HG03571 (cell line): Measurements from ENCODE around the gene INSYN2B.

Experiments
- ATAC-seq: cut with Tn5 transposase; IDR thresholded peaks from one replicate; pipeline ENCODE4 v1.9.1; 2021; ENCODE audit not compliant: unreplicated experiment

INSYN2B gene

DNA sequence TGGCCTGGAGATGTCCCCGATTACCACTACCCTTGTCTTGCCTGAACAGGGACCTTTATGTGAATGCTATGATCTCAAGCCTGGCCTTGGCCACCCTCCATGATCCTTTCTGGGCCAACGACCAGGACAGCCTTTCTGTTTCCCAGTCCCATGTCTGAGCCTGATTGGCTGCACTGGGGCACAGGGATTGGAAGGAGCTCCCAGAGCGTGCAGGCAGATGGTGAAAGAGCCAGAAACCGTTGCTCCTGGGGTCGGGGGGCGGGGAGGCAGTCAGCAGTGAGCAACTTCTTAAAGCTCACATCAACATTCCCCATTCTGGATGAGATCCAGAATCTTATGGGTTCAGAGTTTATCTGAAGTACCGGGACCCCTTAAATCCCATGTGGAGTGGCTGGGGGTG lies 84.4 kb downstream of the INSYN2B start:
- no peak for ATAC-seq

- no peak for ATAC-seq
Observed at GRCh38 chr5:169893571-169893970, 86.7 kb downstream of the INSYN2B start.

- no peak for ATAC-seq
Observed at GRCh38 chr5:169893010-169893409, 87.3 kb downstream of the INSYN2B start.

DNA sequence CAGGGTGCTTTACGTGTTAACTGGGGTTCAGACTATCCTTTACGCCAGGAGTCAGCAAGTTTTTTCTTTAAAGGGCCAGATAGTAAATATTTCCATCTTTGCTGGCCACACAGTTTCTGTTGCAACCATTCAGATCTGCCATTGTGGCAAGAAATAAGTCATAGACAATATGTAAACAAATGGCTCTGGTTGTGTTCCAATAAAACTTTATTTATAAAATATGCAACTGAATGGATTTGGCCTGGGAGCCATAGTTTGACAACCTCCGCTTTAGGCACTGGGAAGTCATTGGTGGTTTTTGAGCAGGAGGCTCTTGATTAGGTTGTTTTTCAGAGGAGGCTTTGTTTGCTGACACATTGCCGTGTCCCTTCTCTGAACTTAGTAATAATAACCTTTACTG lies 90.7 kb downstream of the INSYN2B start:
- ATAC-seq, result no peak

DNA sequence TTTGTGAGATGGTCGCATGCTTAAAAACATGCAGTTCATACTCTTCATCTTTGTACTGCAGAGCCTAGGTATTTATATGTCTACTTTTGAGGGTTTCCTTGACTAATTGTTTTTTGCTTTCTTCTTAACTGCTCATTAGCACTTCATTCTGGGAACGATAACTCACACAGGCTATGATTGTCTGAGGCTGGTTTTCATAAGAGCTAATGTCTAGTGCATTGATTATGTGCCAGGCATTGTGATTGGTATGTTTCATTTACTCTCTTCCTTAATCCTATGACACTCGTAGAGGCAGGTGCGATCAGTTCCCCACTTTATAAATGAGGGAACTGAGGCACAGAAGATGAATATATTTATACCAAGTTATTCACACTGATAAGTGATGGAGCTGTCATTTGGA lies 93.6 kb downstream of the INSYN2B start:
- ATAC-seq, result no peak

GRCh38 chr5:169886033-169886432 lies 94.3 kb downstream of the INSYN2B start:
- no peak for ATAC-seq

DNA sequence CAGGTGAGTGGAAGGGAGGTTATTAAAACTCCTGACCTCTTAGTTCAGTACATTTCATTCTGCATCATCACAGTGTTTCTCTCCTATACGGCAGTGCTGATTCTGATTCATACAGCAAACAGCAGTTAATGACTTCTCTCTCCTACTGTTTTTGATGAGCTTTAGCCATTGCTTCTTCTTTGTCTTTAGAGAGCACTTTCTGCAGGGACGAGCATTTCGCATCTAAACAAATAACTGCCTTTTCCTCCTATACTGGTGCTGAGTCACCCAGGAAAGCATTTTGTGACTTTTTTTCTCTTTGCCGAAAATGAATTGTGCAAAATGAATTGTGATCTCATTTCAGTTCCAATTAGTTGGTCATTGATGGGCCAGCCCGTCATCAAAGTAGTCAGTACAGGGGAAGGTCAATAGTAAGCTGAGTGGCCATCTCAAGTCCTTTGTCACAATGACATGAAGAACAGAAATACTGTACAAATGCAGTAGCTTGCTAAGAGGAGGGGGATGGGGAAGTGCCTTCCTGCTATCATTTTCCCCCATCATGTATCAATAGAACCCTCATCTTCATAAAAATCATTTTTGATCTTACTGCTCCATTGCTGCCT lies 98.5 kb downstream of the INSYN2B start:
- ATAC-seq, result no peak

DNA sequence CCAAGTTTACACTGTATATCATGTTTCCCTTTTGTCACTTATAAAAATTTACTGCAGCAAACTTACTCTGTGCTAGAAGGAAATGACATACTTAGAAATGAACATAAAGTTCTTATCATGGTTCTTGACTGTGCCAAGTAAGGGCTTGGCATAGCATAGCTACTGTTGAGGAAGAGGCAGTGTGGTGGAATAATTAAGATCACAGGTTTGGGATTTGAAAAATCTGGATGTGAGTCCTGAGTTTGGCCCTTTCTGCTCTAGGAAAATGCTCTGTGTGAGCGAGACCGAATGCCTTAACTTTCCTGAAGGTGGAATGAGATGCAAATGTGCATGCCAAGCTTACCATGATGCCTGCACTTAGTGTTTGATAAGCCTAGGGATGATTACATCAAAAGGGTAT lies 99.5 kb downstream of the INSYN2B start:
- no peak for ATAC-seq

- ATAC-seq, result no peak
Observed at GRCh38 chr5:169880012-169880663, 100.2 kb downstream of the INSYN2B start.

DNA sequence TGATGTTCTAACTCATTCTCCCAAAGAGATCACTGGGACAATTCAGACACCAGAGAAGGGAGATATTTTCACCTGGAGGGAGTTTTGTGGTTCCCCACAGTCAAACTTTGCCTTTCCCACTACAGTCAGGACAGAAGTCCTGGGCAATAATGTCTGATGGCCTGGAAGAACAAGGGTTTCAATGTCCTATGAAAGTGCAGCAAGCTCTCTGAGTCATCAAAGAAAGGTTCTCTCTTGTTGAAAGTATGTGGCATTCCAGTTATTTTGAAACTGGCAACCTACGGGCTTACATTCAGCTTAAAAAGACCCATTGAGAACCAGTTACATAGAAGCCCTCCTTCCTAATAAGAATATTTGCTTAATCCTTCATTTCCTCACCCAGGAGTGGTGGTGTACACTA lies 103.9 kb downstream of the INSYN2B start:
- no peak for ATAC-seq

- no peak for ATAC-seq
Observed at GRCh38 chr5:169875731-169876130, 104.6 kb downstream of the INSYN2B start.

DNA sequence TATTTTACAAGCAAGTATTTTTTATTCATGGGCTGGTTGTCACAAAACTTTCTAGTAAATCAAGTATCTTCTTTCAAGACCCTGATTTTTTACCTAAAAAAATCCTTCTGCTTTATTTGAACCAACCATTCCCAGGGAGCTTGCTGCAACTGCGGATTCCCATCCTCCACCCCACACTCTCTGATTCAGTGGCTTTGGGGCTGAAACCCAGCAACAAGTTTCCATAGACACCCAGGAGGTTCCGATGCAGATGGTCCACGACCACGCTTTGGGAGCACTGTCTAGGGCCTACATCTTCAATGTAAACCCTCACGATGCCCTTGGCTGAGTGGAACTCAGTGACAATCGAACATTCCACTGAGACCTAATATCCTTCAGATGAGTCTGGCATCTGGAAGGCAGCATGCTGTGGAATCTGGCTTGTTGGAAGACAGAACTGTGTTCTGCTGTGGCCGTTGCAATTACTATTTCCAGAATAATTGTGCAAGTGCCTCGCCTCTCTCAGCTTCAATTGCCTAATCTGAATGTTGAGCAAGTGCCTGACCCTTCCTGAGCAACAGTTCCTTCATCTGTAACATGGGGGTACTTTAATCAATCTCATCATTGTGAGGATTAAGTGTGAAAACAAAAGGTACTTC lies 105.1 kb downstream of the INSYN2B start:
- ATAC-seq, result no peak

DNA sequence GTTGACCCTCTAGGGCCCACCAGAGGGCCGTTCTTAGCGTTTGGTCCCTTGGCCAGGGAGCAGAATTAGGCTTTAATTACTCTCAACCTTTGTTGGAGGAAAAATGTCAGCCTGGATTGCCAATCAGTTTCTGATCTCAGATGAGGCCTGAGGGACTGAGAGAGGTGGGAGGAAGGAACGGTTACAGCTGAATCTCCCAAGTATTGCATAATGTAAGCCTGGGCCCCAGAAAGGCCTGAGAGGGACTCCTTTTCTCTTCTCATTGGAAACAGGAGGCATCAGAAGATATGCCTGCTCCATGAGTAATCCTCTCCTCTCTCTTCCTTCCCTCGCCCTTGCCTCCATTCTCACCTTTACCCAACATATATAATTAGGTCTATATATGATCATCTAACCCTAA lies 105.7 kb downstream of the INSYN2B start:
- ATAC-seq, result no peak

DNA sequence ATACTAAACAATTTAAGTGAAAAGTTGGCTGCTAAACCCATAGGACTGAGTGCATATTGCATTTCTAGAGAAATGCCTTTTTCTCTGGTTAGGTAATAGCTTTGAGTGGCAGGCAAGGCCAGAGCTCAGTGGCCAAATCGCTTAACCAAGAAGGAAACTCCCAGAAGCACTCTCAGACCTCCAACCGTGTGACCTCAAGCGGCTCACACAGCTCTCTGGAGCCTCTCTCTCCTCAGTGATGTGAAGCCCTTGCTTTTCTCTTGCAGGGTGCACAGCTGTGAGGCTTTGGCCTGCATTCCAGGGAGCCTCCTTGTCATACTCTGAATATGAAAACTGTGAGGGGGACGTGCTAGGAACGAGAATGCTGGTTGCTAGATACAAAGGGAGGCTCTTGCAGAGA lies 106.7 kb downstream of the INSYN2B start:
- no peak for ATAC-seq

DNA sequence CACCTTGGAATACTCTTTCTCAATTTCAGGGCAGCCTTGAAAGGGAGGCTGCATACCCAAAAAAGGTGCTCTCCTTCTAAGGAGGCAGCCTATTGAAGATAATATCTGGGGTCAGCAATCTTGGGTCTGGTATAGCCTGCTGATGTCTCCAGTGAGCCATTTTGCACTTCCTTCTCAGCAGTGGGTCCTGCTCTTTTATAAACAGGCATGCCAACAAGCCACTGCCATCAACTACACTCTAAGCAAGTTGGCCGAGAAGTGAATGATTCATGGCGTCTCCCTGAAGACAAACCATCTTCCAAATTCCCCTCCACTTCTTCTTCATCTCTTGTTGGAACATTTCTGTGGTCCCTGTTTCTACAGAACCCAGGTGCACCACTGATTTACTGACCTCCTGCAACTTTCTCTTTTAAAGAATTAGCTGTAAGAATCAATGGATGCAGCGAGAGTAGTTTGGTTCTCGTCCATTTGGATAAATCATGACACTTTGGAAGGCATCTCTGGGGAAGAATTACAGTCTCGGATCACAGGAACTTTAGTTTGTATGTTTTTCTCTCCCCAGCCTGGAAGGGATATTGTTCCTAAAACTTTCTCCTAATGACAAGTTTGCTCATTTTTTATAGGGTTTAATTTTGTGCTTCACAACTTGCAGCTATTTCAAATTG lies 108.3 kb downstream of the INSYN2B start:
- ATAC-seq, result no peak

GRCh38 chr5:169870211-169870610 lies 110.1 kb downstream of the INSYN2B start:
- no peak for ATAC-seq

GRCh38 chr5:169869066-169869465 lies 111.2 kb downstream of the INSYN2B start:
- ATAC-seq, result no peak

- ATAC-seq, result no peak
Observed at GRCh38 chr5:169867347-169867746, 112.9 kb downstream of the INSYN2B start.

DNA sequence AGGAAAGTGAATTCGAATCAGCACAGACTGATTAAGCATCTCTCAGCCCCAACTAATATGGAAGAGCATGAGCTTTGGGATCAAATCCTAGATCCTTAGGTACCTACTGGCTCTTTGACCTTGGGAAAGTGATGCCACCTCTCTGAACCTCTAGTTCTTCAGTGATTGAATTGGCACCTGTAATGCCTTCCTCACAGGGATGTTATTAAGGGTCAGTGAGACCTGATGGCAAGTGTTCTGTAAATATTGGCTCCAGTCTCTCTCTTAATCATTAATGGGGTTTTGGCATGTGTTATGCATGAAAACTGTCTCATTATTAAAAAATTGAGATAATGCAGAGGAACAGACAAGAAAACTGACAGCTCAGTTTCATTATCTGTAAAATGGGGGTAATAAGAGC lies 115.8 kb downstream of the INSYN2B start:
- ATAC-seq, result no peak

- no peak for ATAC-seq
Observed at GRCh38 chr5:169862391-169862811, 117.9 kb downstream of the INSYN2B start.

GRCh38 chr5:169861934-169862333 lies 118.4 kb downstream of the INSYN2B start:
- ATAC-seq, result no peak

DNA sequence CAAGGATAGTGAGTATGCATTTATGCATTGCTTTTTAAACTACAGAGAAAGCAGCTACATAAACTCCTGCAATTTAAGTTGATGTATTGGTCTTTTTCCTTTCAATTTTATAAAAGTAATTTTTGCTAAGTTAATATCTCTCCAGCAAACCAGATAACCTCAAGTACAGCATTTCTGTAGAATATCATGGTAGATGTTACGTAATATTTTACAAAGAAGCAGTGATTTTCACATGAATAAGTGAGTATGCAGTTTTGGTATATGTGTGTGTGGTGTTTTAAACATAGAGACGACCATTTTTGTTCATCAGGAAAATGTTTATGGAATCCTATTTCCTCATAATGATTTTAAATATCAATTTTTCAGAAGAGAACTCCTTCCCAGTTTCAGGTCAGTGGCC lies 118.9 kb downstream of the INSYN2B start:
- no peak for ATAC-seq
